Fibroblast of lung (primary cell): Measurements from ENCODE around the gene ABHD3.

Source experiments
- CTCF ChIP-seq, 2 donors: IDR thresholded peaks in 1 of 2; conservative IDR thresholded peaks in 1 of 2; 1 replicate in 1 of 2; 2 replicates in 1 of 2; pipeline ENCODE4 v1.5.1; 2011 to 2012; ENCODE audit warnings: low read length in 2 of 2, control low read depth in 1 of 2, inconsistent platforms in 1 of 2, low read depth in 1 of 2, mild to moderate bottlenecking in 1 of 2
- EZH2 ChIP-seq: IDR thresholded peaks from 2 replicates; pipeline ENCODE4 v1.5.1; 2012; ENCODE audit warnings: low read length, control low read depth, mild to moderate bottlenecking; ENCODE audit errors: missing control alignments

- TF ChIP-seq CTCF (conservative IDR thresholded peaks at IDR 0.05 in 1 of 2, IDR thresholded peaks at IDR 0.05 in 1 of 2; ENCODE audit: low read depth in 1 of 2, low read length in 2 of 2), result no peak
- TF ChIP-seq EZH2, result no peak
Measured at GRCh38 chr18:21632393-21632792, 72.2 kb downstream of the ABHD3 start.
